ENCODE data around the gene TYW3. TPM values are rescaled to one million over a fixed set of nuclear protein-coding genes. Genes with fewer than 3 reads are reported as not detected.

The TYW3 gene
- total RNA-seq, 1 experiment from 2014 or later = 33.9 TPM

GRCh38 chr1:74772945-74773344 is 40.0 kb downstream of the TYW3 start:
- Histone ChIP-seq H3K27ac (ENCODE audit: low read depth, low read length, poor library complexity, severe bottlenecking) (no peak overlapping the region), H3K36me3 (ENCODE audit: insufficient read depth, low read length, poor library complexity, severe bottlenecking) (no peaks in the 10 kb centered on the region), H3K27me3 (replicated peaks; ENCODE audit: insufficient read depth, low read depth, low read length, poor library complexity) (peaks cover 50% of the 10 kb centered on the region), H3K4me3 (ENCODE audit: low read depth, low read length, poor library complexity, severe bottlenecking) (no peak overlapping the region), H3K9me3 (ENCODE audit: low read depth, low read length, poor library complexity, severe bottlenecking) (no peaks in the 10 kb centered on the region), H3K4me1 (ENCODE audit: insufficient read depth, low read length, poor library complexity, severe bottlenecking) (no peaks in the 10 kb centered on the region)
- DNase-seq (ENCODE audit: low spot score) = peak; percentile 43
- BruUV-seq (replicated peaks) = no TSS peak
- intact Hi-C loops (cut with micrococcal nuclease; ENCODE audit: unreplicated experiment) = loop anchor here (1.0 to 5.0 kb wide), 2 partner anchors 359 to 430 kb away; partner anchors contain the start of gene LHX8
- POLR2A ChIA-PET (ENCODE audit: low non-redundant PET) = no interaction called here
- CTCF ChIA-PET = no interaction called here
- TF ChIP-seq EZH2 (IDR thresholded peaks at IDR 0.05; ENCODE audit: borderline replicate concordance, low read depth, low read length, poor library complexity, severe bottlenecking) = no peak
- TF ChIP-seq CTCF (conservative IDR thresholded peaks at IDR 0.05; ENCODE audit: low read depth, low read length) = no peak

- intact Hi-C loops (cut with micrococcal nuclease; ENCODE audit: unreplicated experiment) = loop anchor here (5.0 kb wide), 1 partner anchor 359 kb away; the partner anchor contains the start of gene LHX8
- no peak for DNase-seq (ENCODE audit: low spot score)
- CTCF ChIA-PET = no interaction called here
Measured at GRCh38 chr1:74773582-74773981, 40.6 kb downstream of the TYW3 start.

GRCh38 chr1:74775735-74776134 is 42.8 kb downstream of the TYW3 start:
- intact Hi-C loops (cut with micrococcal nuclease; ENCODE audit: unreplicated experiment) = no loop called here
- Histone ChIP-seq H3K4me3 (ENCODE audit: low read depth, low read length, poor library complexity, severe bottlenecking) (no peak overlapping the region), H3K36me3 (ENCODE audit: insufficient read depth, low read length, poor library complexity, severe bottlenecking) (no peaks in the 10 kb centered on the region), H3K27ac (ENCODE audit: low read depth, low read length, poor library complexity, severe bottlenecking) (no peak overlapping the region), H3K27me3 (replicated peaks; ENCODE audit: insufficient read depth, low read depth, low read length, poor library complexity) (peaks cover 57% of the 10 kb centered on the region), H3K9me3 (ENCODE audit: low read depth, low read length, poor library complexity, severe bottlenecking) (no peaks in the 10 kb centered on the region), H3K4me1 (ENCODE audit: insufficient read depth, low read length, poor library complexity, severe bottlenecking) (no peaks in the 10 kb centered on the region)
- no peak for DNase-seq (ENCODE audit: low spot score)
- POLR2A ChIA-PET (ENCODE audit: low non-redundant PET) = no interaction called here
- BruUV-seq (replicated peaks) = no TSS peak
- no peak for TF ChIP-seq EZH2 (IDR thresholded peaks at IDR 0.05; ENCODE audit: borderline replicate concordance, low read depth, low read length, poor library complexity, severe bottlenecking)
- TF ChIP-seq CTCF (conservative IDR thresholded peaks at IDR 0.05; ENCODE audit: low read depth, low read length) = 0 out of 2 replicates have a peak, but pooled peaks have one; percentile 19
- CTCF ChIA-PET = no interaction called here

More at GRCh38 chr1:74773582-74773981, 40.6 kb downstream of the TYW3 start:
- Histone ChIP-seq H3K9me3 (ENCODE audit: low read depth, low read length, poor library complexity, severe bottlenecking) (no peaks in the 10 kb centered on the region), H3K4me1 (ENCODE audit: insufficient read depth, low read length, poor library complexity, severe bottlenecking) (no peaks in the 10 kb centered on the region), H3K27ac (ENCODE audit: low read depth, low read length, poor library complexity, severe bottlenecking) (no peak overlapping the region), H3K27me3 (replicated peaks; ENCODE audit: insufficient read depth, low read depth, low read length, poor library complexity) (peaks cover 52% of the 10 kb centered on the region), H3K36me3 (ENCODE audit: insufficient read depth, low read length, poor library complexity, severe bottlenecking) (no peaks in the 10 kb centered on the region), H3K4me3 (ENCODE audit: low read depth, low read length, poor library complexity, severe bottlenecking) (no peak overlapping the region)
- TF ChIP-seq CTCF (conservative IDR thresholded peaks at IDR 0.05; ENCODE audit: low read depth, low read length) (no peak), EZH2 (IDR thresholded peaks at IDR 0.05; ENCODE audit: borderline replicate concordance, low read depth, low read length, poor library complexity, severe bottlenecking) (no peak)
- POLR2A ChIA-PET (ENCODE audit: low non-redundant PET) = no interaction called here
- BruUV-seq (replicated peaks) = no TSS peak
